ENCODE data around the gene ZNF554. TPM values are rescaled to one million over a fixed set of nuclear protein-coding genes. Genes with fewer than 3 reads are reported as not detected.

Gene ZNF554
- total RNA-seq, 4 donors from 2014 or later: 0.70 to 5.1 (median 4.0) TPM

DNA sequence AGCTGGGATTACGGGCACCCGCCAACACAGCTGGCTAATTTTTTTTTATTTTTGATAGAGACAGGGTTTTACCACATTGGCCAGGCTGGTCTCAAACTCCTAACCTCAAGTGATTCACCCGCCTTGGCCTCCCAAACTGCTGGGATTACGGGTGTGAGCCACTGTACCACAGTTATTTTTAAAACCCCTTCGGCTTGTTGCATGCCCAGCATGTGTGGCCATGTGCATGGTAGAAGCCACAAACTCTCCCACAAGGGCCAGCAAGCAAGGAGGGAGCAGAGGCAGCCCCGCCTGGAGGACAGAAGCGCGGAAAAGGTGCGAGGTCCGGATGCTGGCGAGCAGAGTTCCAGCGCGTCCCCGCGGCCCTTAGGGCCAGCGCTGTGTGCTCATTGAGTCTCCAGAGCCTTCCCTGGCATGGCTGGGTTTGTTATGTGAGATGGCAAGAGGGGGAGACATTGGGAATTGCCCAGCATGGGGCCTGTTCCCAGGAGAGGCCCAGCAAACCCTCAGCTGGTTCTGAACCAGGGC is 21.4 kb upstream of the ZNF554 start:
- Histone ChIP-seq H3K4me1 (peaks cover 0 to 22% (median 0%) of the 10 kb centered on the region in 3 donors), H3K36me3 (peaks cover 0 to 97% (median 9%) of the 10 kb centered on the region in 3 donors), H3K27ac (no peak overlapping the region), H3K9me3 (no peaks in the 10 kb centered on the region), H3K27me3 (no peaks in the 10 kb centered on the region), H3K4me3 (no peak overlapping the region)
- no peak for DNase-seq
- intact Hi-C loops (cut with DNase I): loop anchor here (10.0 kb wide), 1 partner anchor 823 kb away; no protein-coding TSS in a partner anchor
- TF ChIP-seq POLR2A (IDR thresholded peaks at IDR 0.05): no peak
- TF ChIP-seq, protein P1, sequence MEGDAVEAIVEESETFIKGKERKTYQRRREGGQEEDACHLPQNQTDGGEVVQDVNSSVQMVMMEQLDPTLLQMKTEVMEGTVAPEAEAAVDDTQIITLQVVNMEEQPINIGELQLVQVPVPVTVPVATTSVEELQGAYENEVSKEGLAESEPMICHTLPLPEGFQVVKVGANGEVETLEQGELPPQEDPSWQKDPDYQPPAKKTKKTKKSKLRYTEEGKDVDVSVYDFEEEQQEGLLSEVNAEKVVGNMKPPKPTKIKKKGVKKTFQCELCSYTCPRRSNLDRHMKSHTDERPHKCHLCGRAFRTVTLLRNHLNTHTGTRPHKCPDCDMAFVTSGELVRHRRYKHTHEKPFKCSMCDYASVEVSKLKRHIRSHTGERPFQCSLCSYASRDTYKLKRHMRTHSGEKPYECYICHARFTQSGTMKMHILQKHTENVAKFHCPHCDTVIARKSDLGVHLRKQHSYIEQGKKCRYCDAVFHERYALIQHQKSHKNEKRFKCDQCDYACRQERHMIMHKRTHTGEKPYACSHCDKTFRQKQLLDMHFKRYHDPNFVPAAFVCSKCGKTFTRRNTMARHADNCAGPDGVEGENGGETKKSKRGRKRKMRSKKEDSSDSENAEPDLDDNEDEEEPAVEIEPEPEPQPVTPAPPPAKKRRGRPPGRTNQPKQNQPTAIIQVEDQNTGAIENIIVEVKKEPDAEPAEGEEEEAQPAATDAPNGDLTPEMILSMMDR (IDR thresholded peaks at IDR 0.05): no peak
- 95 to 96% methylated on average over 14 to 16 of the region's 16 CpGs for WGBS, 2 donors

DNA sequence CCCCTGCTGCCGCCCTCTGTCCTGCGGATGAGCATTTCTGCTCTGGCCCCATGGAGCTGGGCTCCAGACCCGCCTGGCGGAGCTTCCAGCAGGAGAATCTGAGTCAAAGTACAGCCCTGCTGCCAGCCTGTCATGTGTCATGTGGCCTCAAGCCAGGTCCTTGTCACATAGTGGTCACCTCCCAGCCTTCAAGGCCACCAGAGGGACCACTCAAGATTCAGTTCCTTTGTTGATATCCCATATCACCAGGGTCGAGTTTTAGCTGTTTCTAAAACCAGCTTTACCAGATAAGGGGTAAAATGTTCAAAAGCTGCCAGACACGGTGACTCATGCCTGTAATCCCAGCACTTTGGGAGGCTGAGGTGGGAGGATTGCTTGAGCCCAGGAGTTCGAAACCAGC is 20.9 kb upstream of the ZNF554 start:
- WGBS, 2 donors: 87 to 100% methylated on average over 2 to 7 of the region's 7 CpGs
- Histone ChIP-seq H3K27ac (no peak overlapping the region), H3K4me3 (no peak overlapping the region), H3K4me1 (peaks cover 0 to 22% (median 0%) of the 10 kb centered on the region in 3 donors), H3K36me3 (peaks cover 0 to 96% (median 9%) of the 10 kb centered on the region in 3 donors), H3K27me3 (no peaks in the 10 kb centered on the region), H3K9me3 (no peaks in the 10 kb centered on the region)
- no peak for DNase-seq
- intact Hi-C loops (cut with DNase I): loop anchor here (10.0 kb wide), 1 partner anchor 824 kb away; no protein-coding TSS in a partner anchor
- TF ChIP-seq, protein P1 (IDR thresholded peaks at IDR 0.05): no peak
- TF ChIP-seq POLR2A (IDR thresholded peaks at IDR 0.05): no peak

DNA sequence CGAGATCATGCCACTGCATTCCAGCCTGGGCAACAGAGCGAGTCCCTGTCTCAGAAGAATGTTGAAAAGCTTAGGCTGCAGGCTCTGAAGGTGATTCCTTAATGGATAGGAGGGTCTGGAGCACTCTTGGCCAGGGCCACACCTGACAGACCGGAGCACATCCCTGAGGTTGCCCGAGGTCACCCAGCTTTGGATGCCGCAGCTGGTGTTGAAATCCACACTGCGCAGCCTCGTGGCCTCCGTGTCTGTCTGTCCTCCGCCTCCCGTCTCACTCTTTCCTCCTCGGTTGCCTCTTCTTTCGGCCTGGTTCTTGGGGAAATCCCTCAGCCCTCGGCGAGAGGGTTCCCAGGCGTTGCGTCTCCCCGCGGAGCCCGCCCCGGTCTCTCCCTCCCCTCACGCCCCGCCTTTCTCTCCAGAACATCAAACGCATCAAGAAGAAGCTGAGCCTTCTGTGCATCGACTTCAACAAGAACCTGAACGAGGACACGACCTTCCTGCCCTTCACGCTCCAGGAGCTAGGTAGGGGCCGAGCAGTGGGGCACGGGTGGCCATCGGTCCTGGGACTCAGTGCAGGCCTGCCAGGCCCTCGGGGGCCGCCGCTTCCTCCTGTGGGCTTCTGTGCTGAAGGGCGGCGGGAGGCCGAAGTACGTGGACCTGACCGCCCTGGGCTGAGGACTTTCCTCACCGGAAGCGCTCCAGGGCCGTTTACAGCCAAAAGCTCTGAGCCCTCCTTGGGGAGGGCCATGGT is 20.2 kb upstream of the ZNF554 start:
- DNase-seq: no peak
- H3K36me3 ChIP-seq: peaks cover 0 to 96% (median 9%) of the 10 kb centered on the region in 3 donors
- no peaks in the 10 kb centered on the region for H3K27me3 ChIP-seq
- TF ChIP-seq POLR2A (IDR thresholded peaks at IDR 0.05): no peak
- TF ChIP-seq, protein P1 (IDR thresholded peaks at IDR 0.05): no peak
- 89 to 92% methylated on average over 9 to 19 of the region's 41 CpGs for WGBS, 2 donors
- H3K4me1 ChIP-seq: peaks cover 0 to 22% (median 0%) of the 10 kb centered on the region in 3 donors
- H3K27ac ChIP-seq: no peak overlapping the region
- H3K9me3 ChIP-seq: no peaks in the 10 kb centered on the region
- intact Hi-C loops (cut with DNase I): loop anchor here (10.0 kb wide), 1 partner anchor 825 kb away; no protein-coding TSS in a partner anchor
- no peak overlapping the region for H3K4me3 ChIP-seq

DNA sequence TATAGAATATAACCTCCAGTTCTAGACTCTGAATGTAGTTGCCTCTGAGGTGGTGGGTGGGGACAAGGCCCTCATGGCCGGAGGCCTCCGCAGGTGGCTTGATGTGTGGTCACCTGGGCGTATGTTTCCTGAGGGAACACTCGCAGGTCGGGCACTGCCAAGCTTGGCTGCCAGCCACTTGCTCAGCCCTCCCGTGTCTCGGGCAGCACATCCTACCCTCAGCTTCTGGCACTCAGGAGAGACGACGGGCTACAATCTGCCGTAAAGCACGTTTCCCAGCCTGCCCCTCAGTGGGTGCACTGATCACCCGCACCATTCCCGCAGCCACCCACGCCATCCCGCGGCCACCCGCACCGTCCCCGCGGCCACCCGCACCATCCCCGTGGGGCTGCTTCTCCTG is 19.2 kb upstream of the ZNF554 start:
- peaks cover 8 to 95% (median 9%) of the 10 kb centered on the region in 3 donors for H3K36me3 ChIP-seq
- peaks cover 0 to 13% (median 0%) of the 10 kb centered on the region in 3 donors for H3K4me1 ChIP-seq

More for the DNA sequence above, 19.2 kb upstream of the ZNF554 start:
- H3K4me3 ChIP-seq: no peak overlapping the region
- H3K27ac ChIP-seq: no peak overlapping the region
- H3K9me3 ChIP-seq: no peaks in the 10 kb centered on the region
- DNase-seq: no peak
- H3K27me3 ChIP-seq: no peaks in the 10 kb centered on the region
- TF ChIP-seq, protein P1 (IDR thresholded peaks at IDR 0.05): no peak
- no peak for TF ChIP-seq POLR2A (IDR thresholded peaks at IDR 0.05)
- intact Hi-C loops (cut with DNase I): no loop called here
- 89 to 93% methylated on average over 7 to 9 of the region's 22 CpGs for WGBS, 2 donors

Measured in esophagus squamous epithelium (tissue), 5 donors.